HG02970 (cell line): ENCODE results near the gene FUOM.
"Not testable (repeated sequence)": the region's sequence is repeated elsewhere in the genome, so short reads cannot be mapped to it uniquely, and the experiment has no call there.

ENCODE experiments used
- ATAC-seq: cut with Tn5 transposase; IDR thresholded peaks from one replicate; pipeline ENCODE4 v1.9.1; 2021; ENCODE audit warnings: mild to moderate bottlenecking, moderate library complexity, moderate number of reproducible peaks; ENCODE audit not compliant: unreplicated experiment, low FRiP score

The FUOM gene

GRCh38 chr10:133388973-133389818, 31.4 kb upstream of the FUOM start:
- peak; percentile 67 for ATAC-seq

GRCh38 chr10:133388236-133388972, 30.6 kb upstream of the FUOM start:
- peak; percentile 4 for ATAC-seq

GRCh38 chr10:133386951-133387350, 29.1 kb upstream of the FUOM start:
- not testable (repeated sequence) for ATAC-seq

- no peak for ATAC-seq
Measured at GRCh38 chr10:133385214-133385613, 27.4 kb upstream of the FUOM start.

GRCh38 chr10:133384071-133384470, 26.3 kb upstream of the FUOM start:
- no peak for ATAC-seq

GRCh38 chr10:133383551-133383950, 25.7 kb upstream of the FUOM start:
- ATAC-seq = no peak

GRCh38 chr10:133381036-133381435, 23.2 kb upstream of the FUOM start:
- ATAC-seq = no peak

GRCh38 chr10:133379801-133380666, 22.2 kb upstream of the FUOM start:
- no peak for ATAC-seq

- peak; percentile 50 for ATAC-seq
Measured at GRCh38 chr10:133379152-133379800, 21.5 kb upstream of the FUOM start, which contains the start of gene PAOX. Gene PAOX, plus strand, starts transcription at chr10:133379262. Its CDS starts 55 bp downstream, at chr10:133379317.

GRCh38 chr10:133378251-133379096, 20.7 kb upstream of the FUOM start:
- peak; percentile 34 for ATAC-seq

- no peak for ATAC-seq
Measured at GRCh38 chr10:133377818-133378250, 20.0 kb upstream of the FUOM start.

- no peak for ATAC-seq
Measured at GRCh38 chr10:133377025-133377817, 19.4 kb upstream of the FUOM start.

- not testable (repeated sequence) for ATAC-seq
Measured at GRCh38 chr10:133376183-133376582, 18.4 kb upstream of the FUOM start.

GRCh38 chr10:133375357-133376115, 17.7 kb upstream of the FUOM start:
- no peak for ATAC-seq

GRCh38 chr10:133373174-133374090, 15.6 kb upstream of the FUOM start, which contains the start of gene ECHS1:
Gene ECHS1, minus strand, starts transcription at chr10:133373354. Its CDS starts 21 bp downstream, at chr10:133373333.
- ATAC-seq = peak; percentile 84

GRCh38 chr10:133372507-133372906, 14.7 kb upstream of the FUOM start:
- no peak for ATAC-seq
